ENCODE data around the gene INO80C.

The INO80C gene

DNA sequence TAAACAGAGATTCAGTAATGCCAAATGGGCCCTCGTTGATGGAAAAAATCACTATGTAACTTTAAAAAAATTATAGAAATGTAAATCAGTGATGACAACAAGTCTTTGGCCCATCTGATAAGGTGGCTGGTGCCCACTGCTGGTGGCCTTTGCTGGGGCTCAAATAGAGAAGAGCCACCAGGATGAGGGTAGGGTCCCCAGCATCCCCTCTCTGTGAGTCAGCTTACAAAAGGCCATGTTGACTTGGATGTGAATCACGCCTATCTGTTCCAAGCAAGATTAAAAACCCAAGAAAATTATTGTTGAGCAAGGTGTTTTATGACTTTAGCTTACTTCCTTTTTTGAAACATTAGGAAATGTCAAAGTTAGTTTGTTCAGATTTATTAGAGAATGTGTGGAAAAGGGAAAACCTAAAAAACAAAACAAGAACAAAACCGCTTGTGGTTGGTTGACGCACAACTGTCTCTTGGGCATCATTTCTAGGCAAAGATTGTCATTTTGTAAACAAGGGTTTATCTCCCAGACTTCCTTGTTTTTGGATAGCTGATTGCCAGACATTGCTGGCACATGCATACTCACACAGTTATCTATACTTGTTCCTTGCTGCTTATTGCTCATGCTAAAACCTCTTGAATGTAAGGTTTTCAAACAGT is 66.9 kb downstream of the INO80C start:
- DNase-seq (ENCODE audit: low read depth, low spot score) = no peak

DNA sequence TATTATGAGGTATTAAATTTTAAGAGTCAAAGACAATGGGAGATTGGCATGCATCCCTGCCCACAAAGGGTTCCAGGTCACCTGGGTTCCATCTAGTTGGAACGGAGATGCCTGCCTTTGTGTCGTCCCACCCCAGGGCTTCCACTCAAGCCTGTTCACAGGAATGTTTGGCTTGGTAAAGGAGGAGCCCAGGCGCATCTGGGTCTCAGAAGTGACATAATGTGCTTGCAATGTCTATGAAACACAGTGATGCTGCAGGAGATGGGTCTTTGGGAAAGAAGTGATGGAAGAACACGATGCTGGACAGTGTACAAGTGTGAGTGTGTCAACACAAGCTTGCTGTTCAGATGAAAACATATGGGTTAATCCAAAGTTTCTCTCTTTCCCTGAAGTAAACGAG is 71.0 kb downstream of the INO80C start:
- no peak for DNase-seq (ENCODE audit: low read depth, low spot score)

DNA sequence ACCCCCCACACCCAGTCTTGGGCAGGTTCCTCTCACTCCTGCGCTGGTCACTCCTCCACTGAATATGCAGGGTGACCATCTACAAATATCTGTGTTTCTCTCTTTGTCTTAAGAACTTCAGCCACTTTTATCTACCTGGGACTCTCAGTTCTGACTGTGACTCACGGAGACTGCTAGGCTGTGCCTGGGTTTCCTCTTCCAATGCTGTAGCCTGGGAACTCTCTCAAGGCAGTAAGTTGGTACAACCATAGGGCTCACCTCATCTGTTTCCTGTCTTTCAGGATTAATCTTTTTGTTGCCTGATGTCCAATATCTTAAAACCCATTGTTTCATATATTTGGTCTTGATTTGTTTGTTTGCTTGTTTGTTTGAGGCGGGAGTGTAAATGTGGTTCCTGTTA is 73.4 kb downstream of the INO80C start:
- DNase-seq (ENCODE audit: low read depth, low spot score) = no peak

DNA sequence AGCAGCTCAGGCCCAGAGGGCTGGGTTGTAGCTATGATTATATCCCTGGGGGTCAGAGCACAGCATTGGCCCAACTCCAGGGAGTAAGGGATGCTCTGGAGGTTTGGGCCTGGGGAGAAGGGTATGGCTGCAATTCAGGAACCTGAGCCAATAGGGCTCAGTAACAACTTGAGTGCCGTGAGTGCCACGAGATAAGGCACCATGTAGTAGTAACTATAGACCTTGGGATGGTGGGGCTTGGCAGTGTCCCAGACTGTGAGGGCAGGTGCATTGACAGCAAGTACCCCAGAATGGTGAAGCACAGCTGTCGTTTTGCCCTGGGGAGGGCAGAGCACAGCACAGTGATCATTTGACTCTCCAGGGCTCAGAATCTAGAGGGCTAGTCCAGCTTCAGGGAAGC is 75.5 kb downstream of the INO80C start:
- no peak for DNase-seq (ENCODE audit: low read depth, low spot score)

DNA sequence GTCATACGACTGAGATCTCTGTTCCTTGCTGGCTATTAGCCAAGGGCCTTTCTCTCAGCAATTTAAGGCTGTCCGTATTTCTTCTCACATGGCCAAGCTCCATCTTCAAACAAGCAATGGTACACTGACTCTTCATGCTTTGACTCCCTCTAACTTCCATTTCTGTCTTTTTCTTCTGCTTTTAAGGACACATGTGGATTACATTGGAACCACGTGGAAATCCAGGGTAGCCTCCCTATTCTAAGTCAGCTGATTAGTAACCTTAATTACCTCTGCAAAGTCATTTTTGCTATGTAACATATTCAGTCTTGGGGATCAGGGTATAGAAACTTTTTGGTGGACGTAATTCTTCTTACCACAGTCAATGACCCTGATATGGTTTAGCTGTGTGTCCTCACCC is 79.2 kb downstream of the INO80C start:
- no peak for DNase-seq (ENCODE audit: low read depth, low spot score)

Measured in activated CD4-positive, CD25-positive, alpha-beta regulatory T cell treated with anti-CD3 and anti-CD28 coated beads, Interleukin-2, amount 50 U/mL, for 16 hours (primary cell).